PC-9 (cell line): ENCODE results near the gene CSNK1G3. TPM values are rescaled to one million over a fixed set of nuclear protein-coding genes. Genes with fewer than 3 reads are reported as not detected.

Experiments used
- BruUV-seq: library from RNA; stranded (reverse); fragments of 400-500 nt; replicated peaks from 2 replicates; lab custom pipeline; 2021; lab: Mats Ljungman, UMichigan
- CTCF ChIA-PET: fragments of 300-600 bp; sonication (Branson Sonifier 250); formaldehyde crosslinking; loops from one replicate; lab custom pipeline; 2022; ENCODE audit warnings: antibody characterized with exemption; lab: Charles Lee
- POLR2A ChIA-PET: fragments of 300-600 bp; sonication (Branson Sonifier 250); formaldehyde crosslinking; loops from one replicate; lab custom pipeline; 2022; ENCODE audit warnings: antibody characterized with exemption; ENCODE audit not compliant: unreplicated experiment; lab: Charles Lee
- DNase-seq, 2 experiments: peaks; one replicate each; pipeline versions ENCODE4 v3.0.0 to v3.0.0-alpha.2; 2015 to 2022; ENCODE audit warnings: mixed read lengths in 1 of 2
- H2AFZ ChIP-seq: fragments of 200-600 bp; sonication (generic); 2 replicates; pipeline ENCODE4 v1.8.1; 2017; ENCODE audit warnings: antibody characterized with exemption
- H3F3A ChIP-seq: fragments of 200-600 bp; sonication (generic); 2 replicates; pipeline ENCODE4 v1.8.1; 2017; ENCODE audit warnings: antibody characterized with exemption, mild to moderate bottlenecking, low read depth; ENCODE audit not compliant: insufficient read depth
- H3K27ac ChIP-seq: fragments of 200-600 bp; sonication (generic); 2 replicates; pipeline ENCODE4 v1.6.1; 2016; ENCODE audit warnings: mixed run types
- H3K27me3 ChIP-seq: fragments of 200-600 bp; sonication (generic); 2 replicates; pipeline ENCODE4 v1.6.1; 2016; ENCODE audit warnings: low read depth, mixed run types; ENCODE audit not compliant: insufficient read depth
- H3K36me3 ChIP-seq: fragments of 200-600 bp; sonication (generic); 2 replicates; pipeline ENCODE4 v1.6.1; 2016; ENCODE audit warnings: low read depth, mixed run types
- H3K4me1 ChIP-seq: fragments of 200-600 bp; sonication (generic); replicated peaks from 2 replicates; pipeline ENCODE4 v1.6.1; 2016; ENCODE audit warnings: mixed run types; ENCODE audit not compliant: insufficient read depth
- H3K4me2 ChIP-seq: fragments of 200-600 bp; sonication (generic); 2 replicates; pipeline ENCODE4 v1.6.1; 2017; ENCODE audit warnings: mixed run types
- H3K4me3 ChIP-seq: fragments of 200-600 bp; sonication (generic); 2 replicates; pipeline ENCODE4 v1.6.1; 2016; ENCODE audit warnings: mixed run types
- H3K79me2 ChIP-seq: fragments of 200-600 bp; sonication (generic); 2 replicates; pipeline ENCODE4 v1.6.1; 2017; ENCODE audit warnings: low read depth, mixed run types
- H3K9me2 ChIP-seq: fragments of 200-600 bp; sonication (generic); 2 replicates; pipeline ENCODE4 v1.8.1; 2017; ENCODE audit warnings: mild to moderate bottlenecking; ENCODE audit not compliant: insufficient read depth
- H3K9me3 ChIP-seq: fragments of 200-600 bp; sonication (generic); 2 replicates; pipeline ENCODE4 v1.8.1; 2016; ENCODE audit warnings: low read depth; ENCODE audit not compliant: insufficient read depth
- H4K20me1 ChIP-seq: fragments of 200-600 bp; sonication (generic); 2 replicates; pipeline ENCODE4 v1.8.1; 2017; ENCODE audit not compliant: insufficient read depth
- EZH2 ChIP-seq: fragments of 200-600 bp; sonication (generic); IDR thresholded peaks from 2 replicates; pipeline ENCODE4 v1.8.0; 2017; ENCODE audit warnings: antibody characterized with exemption, low read depth
- intact Hi-C: fragments of 100-400 bp; cut with micrococcal nuclease; formaldehyde crosslinking; loops from one replicate; pipeline ENCODE4 v1.10.0; 2022; ENCODE audit not compliant: unreplicated experiment
- total RNA-seq: library from RNA; stranded (reverse); gene quantifications from 2 replicates; pipeline ENCODE4 v1.2.3, GENCODE V29; 2021
- TF ChIP-seq, protein P1 (sequence below): fragments of 200-600 bp; sonication (generic); conservative IDR thresholded peaks from 2 replicates; pipeline ENCODE4 v1.6.1; 2017; ENCODE audit warnings: mixed run types, antibody characterized with exemption, mild to moderate bottlenecking, moderate library complexity

Gene CSNK1G3
- total RNA-seq, 1 experiment from 2014 or later: 39.0 TPM

- Histone ChIP-seq H4K20me1 (no peaks in the 10 kb centered on the region), H3K27ac (no peak overlapping the region), H3K36me3 (no peaks in the 10 kb centered on the region), H3K9me3 (no peaks in the 10 kb centered on the region), H3K79me2 (no peaks in the 10 kb centered on the region), H3K4me3 (no peak overlapping the region), H3F3A (no peaks in the 10 kb centered on the region), H2AFZ (peak overlapping the region; percentile 34; the same call in 1 of the 2 replicates), H3K9me2 (no peaks in the 10 kb centered on the region), H3K4me1 (no peaks in the 10 kb centered on the region), H3K27me3 (no peaks in the 10 kb centered on the region), H3K4me2 (no peak overlapping the region)
- ChIA-PET POLR2A (interaction anchor here (0.8 kb wide), 1 partner anchor 1279 kb away, joined by 7 read pairs; no protein-coding TSS in a partner anchor), CTCF (no interaction called here)
- no peak for TF ChIP-seq EZH2
- TF ChIP-seq, protein P1, sequence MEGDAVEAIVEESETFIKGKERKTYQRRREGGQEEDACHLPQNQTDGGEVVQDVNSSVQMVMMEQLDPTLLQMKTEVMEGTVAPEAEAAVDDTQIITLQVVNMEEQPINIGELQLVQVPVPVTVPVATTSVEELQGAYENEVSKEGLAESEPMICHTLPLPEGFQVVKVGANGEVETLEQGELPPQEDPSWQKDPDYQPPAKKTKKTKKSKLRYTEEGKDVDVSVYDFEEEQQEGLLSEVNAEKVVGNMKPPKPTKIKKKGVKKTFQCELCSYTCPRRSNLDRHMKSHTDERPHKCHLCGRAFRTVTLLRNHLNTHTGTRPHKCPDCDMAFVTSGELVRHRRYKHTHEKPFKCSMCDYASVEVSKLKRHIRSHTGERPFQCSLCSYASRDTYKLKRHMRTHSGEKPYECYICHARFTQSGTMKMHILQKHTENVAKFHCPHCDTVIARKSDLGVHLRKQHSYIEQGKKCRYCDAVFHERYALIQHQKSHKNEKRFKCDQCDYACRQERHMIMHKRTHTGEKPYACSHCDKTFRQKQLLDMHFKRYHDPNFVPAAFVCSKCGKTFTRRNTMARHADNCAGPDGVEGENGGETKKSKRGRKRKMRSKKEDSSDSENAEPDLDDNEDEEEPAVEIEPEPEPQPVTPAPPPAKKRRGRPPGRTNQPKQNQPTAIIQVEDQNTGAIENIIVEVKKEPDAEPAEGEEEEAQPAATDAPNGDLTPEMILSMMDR: no peak
- BruUV-seq: no TSS peak
- no peak for DNase-seq
- intact Hi-C loops: no loop called here
Measured at GRCh38 chr5:123647066-123647465, 135.1 kb downstream of the CSNK1G3 start.

DNA sequence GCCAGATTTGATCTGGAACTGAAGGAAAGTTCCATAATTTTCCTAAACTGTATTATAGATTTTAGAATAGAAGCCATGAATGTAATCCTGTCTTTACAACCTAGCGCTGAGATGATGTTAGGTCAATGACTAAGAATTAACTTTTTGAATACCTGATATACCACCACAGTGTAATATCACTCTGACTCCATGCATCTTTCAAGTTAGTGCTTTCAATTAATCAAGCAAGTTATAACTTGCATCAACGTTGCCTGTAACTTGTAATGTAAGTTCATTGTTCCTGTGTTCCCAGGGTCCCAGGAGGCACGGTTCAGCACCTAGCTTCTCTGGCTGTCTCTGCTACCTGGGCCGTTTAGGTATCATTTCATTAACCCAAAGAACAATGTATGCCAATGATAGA is 139.3 kb downstream of the CSNK1G3 start:
- Histone ChIP-seq H3K9me3 (no peaks in the 10 kb centered on the region), H3K36me3 (no peaks in the 10 kb centered on the region), H3K4me2 (no peak overlapping the region), H3K4me1 (no peaks in the 10 kb centered on the region), H3K27me3 (no peaks in the 10 kb centered on the region), H3K27ac (no peak overlapping the region), H3K4me3 (no peak overlapping the region), H3K9me2 (no peaks in the 10 kb centered on the region), H3F3A (no peaks in the 10 kb centered on the region), H2AFZ (no peak overlapping the region), H4K20me1 (no peaks in the 10 kb centered on the region), H3K79me2 (no peaks in the 10 kb centered on the region)
- intact Hi-C loops: no loop called here
- TF ChIP-seq, protein P1: no peak
- no peak for TF ChIP-seq EZH2
- BruUV-seq: no TSS peak
- ChIA-PET CTCF (no interaction called here), POLR2A (no interaction called here)
- no peak for DNase-seq

GRCh38 chr5:123659011-123659410 is 147.0 kb downstream of the CSNK1G3 start:
- Histone ChIP-seq H3F3A (no peaks in the 10 kb centered on the region), H3K4me1 (no peaks in the 10 kb centered on the region), H4K20me1 (no peaks in the 10 kb centered on the region), H3K36me3 (no peaks in the 10 kb centered on the region), H3K4me2 (no peak overlapping the region), H2AFZ (no peak overlapping the region), H3K9me3 (no peaks in the 10 kb centered on the region), H3K27me3 (no peaks in the 10 kb centered on the region), H3K79me2 (no peaks in the 10 kb centered on the region), H3K9me2 (no peaks in the 10 kb centered on the region), H3K27ac (no peak overlapping the region), H3K4me3 (no peak overlapping the region)
- no peak for DNase-seq
- CTCF ChIA-PET: no interaction called here
- TF ChIP-seq EZH2: no peak
- TF ChIP-seq, protein P1: no peak
- POLR2A ChIA-PET: no interaction called here
- intact Hi-C loops: no loop called here
- no TSS peak for BruUV-seq
